ENCODE data around the gene IGLL1.
A peak's percentile ranks its signal among the peaks of the same experiment; 100 is the strongest.
"Not testable (repeated sequence)": the region's sequence is repeated elsewhere in the genome, so short reads cannot be mapped to it uniquely, and the experiment has no call there.

IGLL1 gene

GRCh38 chr22:23539135-23539838 lies 40.8 kb downstream of the IGLL1 start:
- DNase-seq: peak; percentile 58

GRCh38 chr22:23538696-23539030 lies 41.4 kb downstream of the IGLL1 start:
- not testable (repeated sequence) for DNase-seq

GRCh38 chr22:23537830-23538695 lies 42.0 kb downstream of the IGLL1 start:
- DNase-seq: not testable (repeated sequence)

- DNase-seq: no peak
These were observed 42.7 kb downstream of the IGLL1 start for GRCh38 chr22:23537416-23537815.

- DNase-seq: no peak
These were observed 43.2 kb downstream of the IGLL1 start for GRCh38 chr22:23536821-23537345.

- not testable (repeated sequence) for DNase-seq
These were observed 44.1 kb downstream of the IGLL1 start for GRCh38 chr22:23535790-23536661.

- no peak for DNase-seq
These were observed 45.0 kb downstream of the IGLL1 start for GRCh38 chr22:23534851-23535717.

- no peak for DNase-seq
These were observed 45.8 kb downstream of the IGLL1 start for GRCh38 chr22:23534201-23534850.

- no peak for DNase-seq
These were observed 46.3 kb downstream of the IGLL1 start for GRCh38 chr22:23533771-23534191.

- no peak for DNase-seq
These were observed 46.7 kb downstream of the IGLL1 start for GRCh38 chr22:23533328-23533762.

- DNase-seq: no peak
These were observed 47.4 kb downstream of the IGLL1 start for GRCh38 chr22:23532731-23533130.

- DNase-seq: no peak
These were observed 48.0 kb downstream of the IGLL1 start for GRCh38 chr22:23531966-23532705.

GRCh38 chr22:23531283-23531956 lies 48.7 kb downstream of the IGLL1 start:
- DNase-seq: no peak

- DNase-seq: no peak
These were observed 49.3 kb downstream of the IGLL1 start for GRCh38 chr22:23530766-23531282.

- DNase-seq: no peak
These were observed 50.0 kb downstream of the IGLL1 start for GRCh38 chr22:23530106-23530505.

GRCh38 chr22:23529166-23530103 lies 50.7 kb downstream of the IGLL1 start:
- no peak for DNase-seq

GRCh38 chr22:23527971-23528740 lies 51.9 kb downstream of the IGLL1 start:
- DNase-seq: no peak
